ENCODE measurements around the gene SLC22A2. TPM values are rescaled to one million over a fixed set of nuclear protein-coding genes. Genes with fewer than 3 reads are reported as not detected.

Gene SLC22A2
- total and polyA plus RNA-seq, 10 of the 15 experiments (the other 5 are each of a cell fraction or from before 2014, with no cell fraction given), result 0.12 TPM; not detected in 9

DNA sequence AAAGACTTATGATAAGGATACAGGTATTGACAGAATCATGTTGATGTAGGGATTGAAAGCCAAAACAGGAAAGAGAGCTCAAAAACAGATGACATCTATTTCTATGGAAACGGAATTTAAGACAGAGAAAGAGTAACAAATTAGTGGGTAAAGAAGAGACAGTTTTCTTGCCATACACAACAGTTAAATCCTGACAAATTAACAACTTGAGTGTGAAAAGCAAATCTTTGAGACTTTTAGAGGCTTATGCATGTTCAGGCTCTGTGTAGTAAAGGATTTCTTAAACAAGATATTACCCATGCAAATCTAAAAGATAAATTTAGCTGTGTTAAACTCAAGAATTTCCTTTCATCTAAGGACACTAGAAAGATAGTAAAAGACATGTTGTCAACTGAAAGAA, 68.5 kb downstream of the SLC22A2 start:
- ChIA-PET CTCF (no interaction called here), POLR2A (no interaction called here), SMC1A (ENCODE audit: uncharacterized antibody, unreplicated experiment) (no interaction called here), RAD21 (ENCODE audit: unreplicated experiment) (no interaction called here)
- no peak for ATAC-seq
- Histone ChIP-seq H3K79me2 (ENCODE audit: control insufficient read depth, insufficient read depth, low read length) (no peaks in the 10 kb centered on the region), H2AFZ (ENCODE audit: control insufficient read depth, low read depth, low read length) (no peak overlapping the region), H3K27me3 (replicated peaks in 1 of 2; ENCODE audit: control insufficient read depth in 2 of 2, insufficient read depth in 2 of 2, low read length in 1 of 2) (no peaks in the 10 kb centered on the region), H3K9me3 (replicated peaks; ENCODE audit: control insufficient read depth, insufficient read depth, low read length) (no peaks in the 10 kb centered on the region; the same call in 1 of the 3 replicates), H3K4me3 (no peak overlapping the region), H3K9ac (ENCODE audit: control insufficient read depth, insufficient read depth, low read length) (no peak overlapping the region), H4K20me1 (ENCODE audit: control insufficient read depth, insufficient read depth) (no peaks in the 10 kb centered on the region), H3K4me2 (ENCODE audit: control insufficient read depth, insufficient read depth) (no peak overlapping the region), H3K4me1 (ENCODE audit: control insufficient read depth, insufficient read depth, low read length) (no peaks in the 10 kb centered on the region), H3K36me3 (ENCODE audit: control insufficient read depth in 2 of 2, insufficient read depth in 2 of 2, low read length in 1 of 2) (no peaks in the 10 kb centered on the region), H3K27ac (ENCODE audit: control insufficient read depth, insufficient read depth) (no peak overlapping the region)
- intact Hi-C loops (cut with micrococcal nuclease; ENCODE audit: unreplicated experiment) (no loop called here), in situ Hi-C loops (cut with MboI) (no loop called here)
- FAIRE-seq, result no peak
- no TSS peak for BruUV-seq (replicated peaks)
- 0% methylated on average over 1 of the region's 1 CpG for WGBS (ENCODE audit: insufficient coverage, insufficient replicate concordance, low lambda C conversion rate, missing lambda C conversion rate)
- no peak for DNase-seq (ENCODE audit: low read depth, low spot score)
- TF ChIP-seq SRF (IDR thresholded peaks at IDR 0.05; ENCODE audit: low read depth in 2 of 2, low read length in 2 of 2) (no peak), NFYB (IDR thresholded peaks at IDR 0.05; ENCODE audit: insufficient read depth, low read depth, low read length) (no peak), TBL1XR1 (IDR thresholded peaks at IDR 0.05; ENCODE audit: low read depth, low read length) (no peak), TCF3 (IDR thresholded peaks at IDR 0.05; ENCODE audit: borderline replicate concordance, insufficient read depth, low read depth, low read length) (no peak), SMAD5 (IDR thresholded peaks at IDR 0.05; ENCODE audit: low read depth) (no peak), MYB (IDR thresholded peaks at IDR 0.05; ENCODE audit: borderline replicate concordance, low read depth, low read length) (no peak), NR2C1 (IDR thresholded peaks at IDR 0.05) (no peak), PML (IDR thresholded peaks at IDR 0.05; ENCODE audit: low read length) (no peak), MYC (IDR thresholded peaks at IDR 0.05; ENCODE audit: insufficient read depth, insufficient read length, insufficient replicate concordance, low read length, severe bottlenecking) (no peak), EP300 (IDR thresholded peaks at IDR 0.05; ENCODE audit: borderline replicate concordance in 1 of 2, control insufficient read depth in 1 of 2, low read depth in 2 of 2, low read length in 2 of 2) (no peak)
- TF ChIP-seq, protein P1, sequence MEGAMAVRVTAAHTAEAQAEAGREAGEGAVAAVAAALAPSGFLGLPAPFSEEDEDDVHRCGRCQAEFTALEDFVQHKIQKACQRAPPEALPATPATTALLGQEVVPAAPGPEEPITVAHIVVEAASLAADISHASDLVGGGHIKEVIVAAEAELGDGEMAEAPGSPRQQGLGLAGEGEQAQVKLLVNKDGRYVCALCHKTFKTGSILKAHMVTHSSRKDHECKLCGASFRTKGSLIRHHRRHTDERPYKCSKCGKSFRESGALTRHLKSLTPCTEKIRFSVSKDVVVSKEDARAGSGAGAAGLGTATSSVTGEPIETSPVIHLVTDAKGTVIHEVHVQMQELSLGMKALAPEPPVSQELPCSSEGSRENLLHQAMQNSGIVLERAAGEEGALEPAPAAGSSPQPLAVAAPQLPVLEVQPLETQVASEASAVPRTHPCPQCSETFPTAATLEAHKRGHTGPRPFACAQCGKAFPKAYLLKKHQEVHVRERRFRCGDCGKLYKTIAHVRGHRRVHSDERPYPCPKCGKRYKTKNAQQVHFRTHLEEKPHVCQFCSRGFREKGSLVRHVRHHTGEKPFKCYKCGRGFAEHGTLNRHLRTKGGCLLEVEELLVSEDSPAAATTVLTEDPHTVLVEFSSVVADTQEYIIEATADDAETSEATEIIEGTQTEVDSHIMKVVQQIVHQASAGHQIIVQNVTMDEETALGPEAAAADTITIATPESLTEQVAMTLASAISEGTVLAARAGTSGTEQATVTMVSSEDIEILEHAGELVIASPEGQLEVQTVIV (IDR thresholded peaks at IDR 0.05; ENCODE audit: borderline replicate concordance, partially characterized antibody), result no peak
- TF ChIP-seq, protein P2, sequence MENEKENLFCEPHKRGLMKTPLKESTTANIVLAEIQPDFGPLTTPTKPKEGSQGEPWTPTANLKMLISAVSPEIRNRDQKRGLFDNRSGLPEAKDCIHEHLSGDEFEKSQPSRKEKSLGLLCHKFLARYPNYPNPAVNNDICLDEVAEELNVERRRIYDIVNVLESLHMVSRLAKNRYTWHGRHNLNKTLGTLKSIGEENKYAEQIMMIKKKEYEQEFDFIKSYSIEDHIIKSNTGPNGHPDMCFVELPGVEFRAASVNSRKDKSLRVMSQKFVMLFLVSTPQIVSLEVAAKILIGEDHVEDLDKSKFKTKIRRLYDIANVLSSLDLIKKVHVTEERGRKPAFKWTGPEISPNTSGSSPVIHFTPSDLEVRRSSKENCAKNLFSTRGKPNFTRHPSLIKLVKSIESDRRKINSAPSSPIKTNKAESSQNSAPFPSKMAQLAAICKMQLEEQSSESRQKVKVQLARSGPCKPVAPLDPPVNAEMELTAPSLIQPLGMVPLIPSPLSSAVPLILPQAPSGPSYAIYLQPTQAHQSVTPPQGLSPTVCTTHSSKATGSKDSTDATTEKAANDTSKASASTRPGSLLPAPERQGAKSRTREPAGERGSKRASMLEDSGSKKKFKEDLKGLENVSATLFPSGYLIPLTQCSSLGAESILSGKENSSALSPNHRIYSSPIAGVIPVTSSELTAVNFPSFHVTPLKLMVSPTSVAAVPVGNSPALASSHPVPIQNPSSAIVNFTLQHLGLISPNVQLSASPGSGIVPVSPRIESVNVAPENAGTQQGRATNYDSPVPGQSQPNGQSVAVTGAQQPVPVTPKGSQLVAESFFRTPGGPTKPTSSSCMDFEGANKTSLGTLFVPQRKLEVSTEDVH (IDR thresholded peaks at IDR 0.05; ENCODE audit: low read depth, partially characterized antibody), result no peak
- TF ChIP-seq, protein P3, sequence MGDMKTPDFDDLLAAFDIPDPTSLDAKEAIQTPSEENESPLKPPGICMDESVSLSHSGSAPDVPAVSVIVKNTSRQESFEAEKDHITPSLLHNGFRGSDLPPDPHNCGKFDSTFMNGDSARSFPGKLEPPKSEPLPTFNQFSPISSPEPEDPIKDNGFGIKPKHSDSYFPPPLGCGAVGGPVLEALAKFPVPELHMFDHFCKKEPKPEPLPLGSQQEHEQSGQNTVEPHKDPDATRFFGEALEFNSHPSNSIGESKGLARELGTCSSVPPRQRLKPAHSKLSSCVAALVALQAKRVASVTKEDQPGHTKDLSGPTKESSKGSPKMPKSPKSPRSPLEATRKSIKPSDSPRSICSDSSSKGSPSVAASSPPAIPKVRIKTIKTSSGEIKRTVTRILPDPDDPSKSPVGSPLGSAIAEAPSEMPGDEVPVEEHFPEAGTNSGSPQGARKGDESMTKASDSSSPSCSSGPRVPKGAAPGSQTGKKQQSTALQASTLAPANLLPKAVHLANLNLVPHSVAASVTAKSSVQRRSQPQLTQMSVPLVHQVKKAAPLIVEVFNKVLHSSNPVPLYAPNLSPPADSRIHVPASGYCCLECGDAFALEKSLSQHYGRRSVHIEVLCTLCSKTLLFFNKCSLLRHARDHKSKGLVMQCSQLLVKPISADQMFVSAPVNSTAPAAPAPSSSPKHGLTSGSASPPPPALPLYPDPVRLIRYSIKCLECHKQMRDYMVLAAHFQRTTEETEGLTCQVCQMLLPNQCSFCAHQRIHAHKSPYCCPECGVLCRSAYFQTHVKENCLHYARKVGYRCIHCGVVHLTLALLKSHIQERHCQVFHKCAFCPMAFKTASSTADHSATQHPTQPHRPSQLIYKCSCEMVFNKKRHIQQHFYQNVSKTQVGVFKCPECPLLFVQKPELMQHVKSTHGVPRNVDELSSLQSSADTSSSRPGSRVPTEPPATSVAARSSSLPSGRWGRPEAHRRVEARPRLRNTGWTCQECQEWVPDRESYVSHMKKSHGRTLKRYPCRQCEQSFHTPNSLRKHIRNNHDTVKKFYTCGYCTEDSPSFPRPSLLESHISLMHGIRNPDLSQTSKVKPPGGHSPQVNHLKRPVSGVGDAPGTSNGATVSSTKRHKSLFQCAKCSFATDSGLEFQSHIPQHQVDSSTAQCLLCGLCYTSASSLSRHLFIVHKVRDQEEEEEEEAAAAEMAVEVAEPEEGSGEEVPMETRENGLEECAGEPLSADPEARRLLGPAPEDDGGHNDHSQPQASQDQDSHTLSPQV (IDR thresholded peaks at IDR 0.05), result no peak

Measured in GM12878 (cell line).